NAMALWA (cell line): ENCODE data around the gene PTPRN2.

Experiments used
- DNase-seq: peaks from one replicate; pipeline ENCODE4 v3.0.0-alpha.2; 2015; ENCODE audit warnings: low spot score

The PTPRN2 gene

GRCh38 chr7:157662110-157662791 is 925.4 kb downstream of the PTPRN2 start:
- no peak for DNase-seq

GRCh38 chr7:157661611-157661975 is 926.0 kb downstream of the PTPRN2 start:
- no peak for DNase-seq

GRCh38 chr7:157660971-157661610 is 926.5 kb downstream of the PTPRN2 start:
- DNase-seq = no peak

GRCh38 chr7:157658851-157659412 is 928.7 kb downstream of the PTPRN2 start:
- no peak for DNase-seq

- DNase-seq = no peak
These were observed 929.6 kb downstream of the PTPRN2 start for GRCh38 chr7:157657741-157658740.

GRCh38 chr7:157656195-157656769 is 931.3 kb downstream of the PTPRN2 start:
- DNase-seq = no peak

- no peak for DNase-seq
These were observed 933.3 kb downstream of the PTPRN2 start for GRCh38 chr7:157654350-157654749.

GRCh38 chr7:157653827-157654207 is 933.8 kb downstream of the PTPRN2 start:
- DNase-seq = no peak

- DNase-seq = no peak
These were observed 934.4 kb downstream of the PTPRN2 start for GRCh38 chr7:157652954-157653826.

- no peak for DNase-seq
These were observed 935.3 kb downstream of the PTPRN2 start for GRCh38 chr7:157652161-157652953.

GRCh38 chr7:157651366-157652160 is 936.1 kb downstream of the PTPRN2 start:
- DNase-seq = no peak

GRCh38 chr7:157650801-157651200 is 936.8 kb downstream of the PTPRN2 start:
- DNase-seq = no peak

GRCh38 chr7:157650131-157650631 is 937.4 kb downstream of the PTPRN2 start:
- DNase-seq = no peak

GRCh38 chr7:157646551-157646950 is 941.1 kb downstream of the PTPRN2 start:
- DNase-seq = no peak

GRCh38 chr7:157645539-157645938 is 942.1 kb downstream of the PTPRN2 start:
- no peak for DNase-seq

GRCh38 chr7:157644946-157645345 is 942.7 kb downstream of the PTPRN2 start:
- DNase-seq = no peak

- no peak for DNase-seq
These were observed 944.1 kb downstream of the PTPRN2 start for GRCh38 chr7:157643525-157643970.

GRCh38 chr7:157641866-157642265 is 945.8 kb downstream of the PTPRN2 start:
- DNase-seq = no peak

GRCh38 chr7:157640144-157640543 is 947.5 kb downstream of the PTPRN2 start:
- DNase-seq = no peak
